Neuronal stem cell (in vitro differentiated cells): ENCODE measurements around the gene BCL2.

ENCODE experiments used
- DNase-seq: peaks from one replicate; pipeline ENCODE4 v3.0.0-alpha.2; 2013; ENCODE audit warnings: low spot score
- H2AFZ ChIP-seq: one replicate; pipeline ENCODE4 v1.6.1; 2013; ENCODE audit warnings: mild to moderate bottlenecking, low read length, inconsistent platforms
- H2AK5ac ChIP-seq: 2 replicates; pipeline ENCODE4 v1.6.1; 2013; ENCODE audit warnings: low read depth, mild to moderate bottlenecking, inconsistent platforms, low read length, moderate library complexity, mixed read lengths
- H2BK120ac ChIP-seq: 2 replicates; pipeline ENCODE4 v1.6.1; 2013; ENCODE audit warnings: low read depth, mild to moderate bottlenecking, inconsistent platforms, low read length, moderate library complexity, mixed read lengths
- H2BK12ac ChIP-seq: one replicate; pipeline ENCODE4 v1.6.1; 2013; ENCODE audit warnings: low read length, inconsistent platforms
- H2BK15ac ChIP-seq: 2 replicates; pipeline ENCODE4 v1.6.1; 2013; ENCODE audit warnings: mild to moderate bottlenecking, low read length, inconsistent platforms, mixed read lengths
- H2BK5ac ChIP-seq: one replicate; pipeline ENCODE4 v1.6.1; 2013; ENCODE audit warnings: inconsistent platforms, mild to moderate bottlenecking, low read length, moderate library complexity
- H3K14ac ChIP-seq: one replicate; pipeline ENCODE4 v1.6.1; 2013; ENCODE audit warnings: low read length, inconsistent platforms
- H3K18ac ChIP-seq: 2 replicates; pipeline ENCODE4 v1.6.1; 2013; ENCODE audit warnings: low read length, inconsistent platforms
- H3K23ac ChIP-seq: 2 replicates; pipeline ENCODE4 v1.6.1; 2013; ENCODE audit warnings: low read depth, mild to moderate bottlenecking, mixed read lengths, low read length, inconsistent platforms; ENCODE audit not compliant: poor library complexity
- H3K27ac ChIP-seq: replicated peaks from 3 replicates; pipeline ENCODE4 v1.5.1; 2013; ENCODE audit warnings: low read length, inconsistent platforms
- H3K27me3 ChIP-seq, 3 experiments: 2 replicates each; pipeline ENCODE4 v1.6.1; 2013; ENCODE audit warnings: low read length in 3 of 3, mild to moderate bottlenecking in 2 of 3, inconsistent platforms in 1 of 3, low read depth in 1 of 3, mixed read lengths in 1 of 3, moderate library complexity in 1 of 3; ENCODE audit not compliant: control insufficient read depth in 3 of 3, insufficient read depth in 3 of 3
- H3K36me3 ChIP-seq, 2 donors: replicated peaks in 1 of 2; 2 replicates each; pipeline ENCODE4 v1.6.1; 2013; ENCODE audit warnings: low read length in 2 of 2; ENCODE audit not compliant: control insufficient read depth in 2 of 2, insufficient read depth in 2 of 2
- H3K4ac ChIP-seq: 2 replicates; pipeline ENCODE4 v1.6.1; 2013; ENCODE audit warnings: inconsistent platforms, mild to moderate bottlenecking, low read length, moderate library complexity
- H3K4me1 ChIP-seq, 2 donors: 1 replicate in 1 of 2; 2 replicates in 1 of 2; pipeline ENCODE4 v1.6.1; 2013; ENCODE audit warnings: low read length in 2 of 2, low read depth in 1 of 2; ENCODE audit not compliant: control insufficient read depth in 2 of 2, insufficient read depth in 1 of 2
- H3K4me2 ChIP-seq: one replicate; pipeline ENCODE4 v1.6.1; 2013; ENCODE audit warnings: mild to moderate bottlenecking, low read length, inconsistent platforms; ENCODE audit not compliant: insufficient read depth, poor library complexity, severe bottlenecking
- H3K4me3 ChIP-seq, 2 donors: 2 replicates each; pipeline ENCODE4 v1.5.1; 2013; ENCODE audit warnings: low read length in 2 of 2, mild to moderate bottlenecking in 2 of 2, inconsistent platforms in 1 of 2, moderate library complexity in 1 of 2
- H3K79me1 ChIP-seq: one replicate; pipeline ENCODE4 v1.6.1; 2013; ENCODE audit warnings: low read depth, mild to moderate bottlenecking, inconsistent platforms, low read length, moderate library complexity
- H3K9ac ChIP-seq: one replicate; pipeline ENCODE4 v1.6.1; 2013; ENCODE audit warnings: mild to moderate bottlenecking, low read depth, low read length, inconsistent platforms; ENCODE audit not compliant: poor library complexity
- H3K9me3 ChIP-seq, 2 donors: replicated peaks in 1 of 2; 2 replicates each; pipeline versions ENCODE3 to v1.6.1; 2013; ENCODE audit warnings: low read length in 2 of 2, mild to moderate bottlenecking in 2 of 2, inconsistent platforms in 1 of 2, low read depth in 1 of 2, mixed read lengths in 1 of 2, moderate library complexity in 1 of 2; ENCODE audit not compliant: control insufficient read depth in 2 of 2, insufficient read depth in 1 of 2
- H4K8ac ChIP-seq: one replicate; pipeline ENCODE4 v1.6.1; 2013; ENCODE audit warnings: low read depth, mild to moderate bottlenecking, inconsistent platforms, low read length, moderate library complexity
- H4K91ac ChIP-seq: one replicate; pipeline ENCODE4 v1.6.1; 2013; ENCODE audit warnings: low read length, low read depth, mild to moderate bottlenecking, inconsistent platforms; ENCODE audit not compliant: poor library complexity
- WGBS, 2 donors: extraction: QIAGEN DNeasy Blood & Tissue Kit; methylation state at CpG; one replicate each; pipeline ENCODE4 v1.1.7; 2013; ENCODE audit warnings: missing lambda C conversion rate in 2 of 2, mixed read lengths in 1 of 2; ENCODE audit not compliant: insufficient read length in 2 of 2, insufficient replicate concordance in 1 of 2; ENCODE audit errors: extremely low coverage in 2 of 2; 5-methylcytosine and 5-hydroxymethylcytosine counted together

The BCL2 gene

DNA sequence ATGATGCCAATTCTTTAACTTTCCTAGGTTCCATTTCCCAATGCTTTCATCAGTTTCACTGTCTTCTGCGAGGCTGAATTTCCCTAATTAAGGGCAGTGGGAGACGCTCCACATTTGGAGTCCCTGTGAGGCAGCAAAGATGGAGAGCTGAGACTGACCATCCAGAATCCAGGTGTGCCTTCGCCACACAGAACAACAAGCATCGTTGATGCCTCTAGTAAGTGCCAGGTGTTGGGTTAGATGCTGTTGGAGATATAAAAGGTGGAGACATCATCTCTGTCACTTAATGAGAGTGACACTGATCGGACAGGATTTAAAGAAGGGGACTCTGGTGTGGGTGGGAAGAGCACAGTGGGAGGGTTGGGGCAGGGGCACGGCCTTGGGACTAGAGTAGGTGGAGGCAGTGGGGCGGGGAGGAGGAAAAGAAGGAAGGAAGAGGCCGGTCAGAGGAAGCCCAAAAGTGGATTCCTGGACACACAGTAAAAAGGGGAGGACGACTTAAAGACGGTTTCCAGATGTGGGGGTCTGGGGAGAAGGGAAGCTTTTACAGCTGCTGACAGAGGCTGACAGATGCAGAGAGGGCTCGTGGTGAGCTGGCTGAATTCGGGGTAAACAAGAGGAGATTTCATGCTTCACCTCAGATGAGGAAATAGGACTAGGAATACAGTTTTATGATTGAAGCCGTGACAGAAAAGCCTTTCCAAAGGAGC lies 113.0 kb downstream of the BCL2 start:
- Histone ChIP-seq H3K79me1 (peaks cover 2% of the 10 kb centered on the region), H3K18ac (peak overlapping the region; percentile 21), H3K4ac (no peak overlapping the region), H2AK5ac (no peak overlapping the region), H3K4me3 (no peak overlapping the region), H3K4me2 (no peak overlapping the region), H3K27ac (no peak overlapping the region), H3K9ac (no peak overlapping the region), H4K8ac (no peak overlapping the region), H4K91ac (no peak overlapping the region), H3K4me1 (peaks cover 3 to 12% of the 10 kb centered on the region in 2 donors), H3K27me3 (no peaks in the 10 kb centered on the region), H2BK15ac (no peak overlapping the region), H3K14ac (no peak overlapping the region), H3K36me3 (no peaks in the 10 kb centered on the region), H2BK5ac (no peak overlapping the region), H3K9me3 (no peaks in the 10 kb centered on the region), H3K23ac (no peak overlapping the region), H2AFZ (no peak overlapping the region), H2BK120ac (no peak overlapping the region), H2BK12ac (no peak overlapping the region)
- WGBS, 2 donors = no CpG with 5 or more reads among the region's 13 CpGs
- DNase-seq = no peak

DNA sequence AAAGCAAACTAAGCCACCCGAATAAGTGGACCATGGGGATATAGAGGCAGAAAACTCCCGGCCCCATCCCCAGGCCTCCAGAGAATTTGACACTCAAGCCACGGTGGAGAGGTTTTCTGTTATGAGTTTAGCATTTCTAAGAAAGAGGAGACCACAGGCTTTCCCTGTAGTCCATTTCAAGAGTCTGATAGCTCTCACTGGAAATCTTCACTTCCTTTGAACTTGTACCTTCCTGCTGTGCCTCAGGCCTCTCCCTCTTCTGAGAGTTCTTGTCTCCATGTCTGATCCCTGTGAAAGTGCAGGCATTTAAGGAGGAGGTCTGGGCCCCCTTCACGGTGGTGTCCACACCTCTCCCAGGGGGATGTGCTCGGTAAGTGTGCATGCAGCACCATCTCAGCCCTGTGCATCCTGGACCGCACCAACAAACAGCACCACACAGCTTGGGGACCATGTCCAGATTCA lies 113.7 kb downstream of the BCL2 start:
- Histone ChIP-seq H4K91ac (no peak overlapping the region), H2AK5ac (no peak overlapping the region), H3K18ac (no peak overlapping the region), H3K9me3 (no peaks in the 10 kb centered on the region), H2BK5ac (no peak overlapping the region), H3K4me1 (peaks cover 3 to 12% of the 10 kb centered on the region in 2 donors), H3K79me1 (peaks cover 2% of the 10 kb centered on the region), H3K4ac (no peak overlapping the region), H3K23ac (no peak overlapping the region), H3K9ac (no peak overlapping the region), H3K27ac (no peak overlapping the region), H2BK15ac (no peak overlapping the region), H3K27me3 (no peaks in the 10 kb centered on the region), H3K4me3 (no peak overlapping the region), H2AFZ (no peak overlapping the region), H3K14ac (no peak overlapping the region), H4K8ac (no peak overlapping the region), H3K36me3 (no peaks in the 10 kb centered on the region), H2BK120ac (no peak overlapping the region), H3K4me2 (no peak overlapping the region), H2BK12ac (no peak overlapping the region)
- no peak for DNase-seq
- WGBS, 2 donors = no CpG with 5 or more reads among the region's 6 CpGs

DNA sequence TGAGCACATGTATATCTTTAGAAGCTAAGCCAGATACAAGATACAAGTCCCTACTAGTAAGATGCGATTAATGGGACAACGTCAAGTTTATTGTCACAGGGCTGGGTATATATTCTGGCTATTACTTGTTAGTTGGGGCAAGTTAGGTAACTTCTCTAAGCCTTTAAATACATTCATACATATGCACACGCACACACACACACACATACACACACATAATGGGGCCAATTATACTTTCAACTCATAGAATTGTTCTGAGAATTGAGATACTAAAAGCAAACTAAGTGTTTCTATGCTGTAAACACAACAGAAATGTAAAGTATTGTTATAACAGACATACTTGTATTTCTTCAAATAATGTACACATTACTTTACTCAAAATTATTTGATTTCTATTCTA lies 116.1 kb downstream of the BCL2 start:
- no peak overlapping the region for H3K23ac ChIP-seq
- no peak overlapping the region for H3K4ac ChIP-seq
- H2BK15ac ChIP-seq = no peak overlapping the region
- H3K18ac ChIP-seq = no peak overlapping the region
- H3K14ac ChIP-seq = no peak overlapping the region
- no peak overlapping the region for H3K4me2 ChIP-seq
- no peak overlapping the region for H3K4me3 ChIP-seq
- H3K9ac ChIP-seq = no peak overlapping the region
- no peak overlapping the region for H2BK120ac ChIP-seq
- H3K27ac ChIP-seq = no peak overlapping the region
- peaks cover 9% of the 10 kb centered on the region for H3K79me1 ChIP-seq
- no peak overlapping the region for H2BK12ac ChIP-seq
- no peak overlapping the region for H2BK5ac ChIP-seq
- WGBS, 2 donors = no CpG with 5 or more reads among the region's 3 CpGs
- no peak overlapping the region for H4K91ac ChIP-seq
- H2AK5ac ChIP-seq = no peak overlapping the region
- no peak for DNase-seq
- H3K36me3 ChIP-seq = no peaks in the 10 kb centered on the region
- H3K27me3 ChIP-seq = no peaks in the 10 kb centered on the region
- H2AFZ ChIP-seq = no peak overlapping the region
- H3K4me1 ChIP-seq = peaks cover 0 to 2% of the 10 kb centered on the region in 2 donors
- peaks cover 0 to 7% of the 10 kb centered on the region in 2 donors for H3K9me3 ChIP-seq
- H4K8ac ChIP-seq = no peak overlapping the region

DNA sequence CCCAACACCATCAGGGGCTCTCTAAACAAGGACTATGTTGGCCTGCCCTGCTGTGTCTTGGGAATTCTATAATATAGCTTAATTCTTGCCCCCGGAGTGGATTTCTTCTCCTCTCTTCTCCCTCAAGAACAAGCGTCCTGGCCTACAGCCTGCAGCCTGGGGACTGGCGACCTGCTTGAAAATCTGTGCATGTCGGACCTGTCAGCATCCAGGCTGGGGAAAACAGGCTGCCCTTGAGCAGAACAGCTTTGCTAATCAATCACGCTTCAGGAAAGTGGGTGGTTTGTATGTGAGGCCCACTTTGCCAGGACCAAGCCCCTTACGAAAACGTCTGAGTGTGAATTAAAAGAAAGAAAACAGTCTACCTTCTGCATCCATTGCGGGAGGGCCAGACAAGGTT lies 116.7 kb downstream of the BCL2 start:
- Histone ChIP-seq H3K9me3 (peaks cover 0 to 7% of the 10 kb centered on the region in 2 donors), H3K79me1 (peaks cover 11% of the 10 kb centered on the region), H3K4me3 (no peak overlapping the region), H2AFZ (no peak overlapping the region), H3K23ac (no peak overlapping the region), H3K14ac (no peak overlapping the region), H3K27me3 (no peaks in the 10 kb centered on the region), H2BK15ac (no peak overlapping the region), H3K4me2 (no peak overlapping the region), H3K9ac (no peak overlapping the region), H3K4me1 (peaks cover 0 to 2% of the 10 kb centered on the region in 2 donors), H3K18ac (no peak overlapping the region), H2BK120ac (no peak overlapping the region), H4K91ac (no peak overlapping the region), H2BK12ac (no peak overlapping the region), H3K4ac (no peak overlapping the region), H2BK5ac (no peak overlapping the region), H4K8ac (no peak overlapping the region), H2AK5ac (no peak overlapping the region), H3K27ac (no peak overlapping the region), H3K36me3 (no peaks in the 10 kb centered on the region)
- no peak for DNase-seq
- WGBS, 2 donors = no CpG with 5 or more reads among the region's 8 CpGs
